Transverse colon (tissue), 4 donors: ENCODE data around the gene SPIN1. TPM values are rescaled to one million over a fixed set of nuclear protein-coding genes. Genes with fewer than 3 reads are reported as not detected.

ENCODE experiments used
- DNase-seq: peaks from one replicate; pipeline ENCODE4 v3.0.0-alpha.2; 2019
- H3K27ac ChIP-seq, 4 donors: fragments of 200-600 bp; sonication (generic); 2 replicates each; pipeline ENCODE4 v1.5.1; 2016 to 2018; ENCODE audit warnings: inconsistent platforms in 4 of 4
- H3K27me3 ChIP-seq: fragments of 200-600 bp; sonication (generic); 2 replicates; pipeline ENCODE4 v1.5.1; 2017; ENCODE audit warnings: inconsistent platforms
- H3K36me3 ChIP-seq, 4 donors: fragments of 200-600 bp; sonication (generic); 2 replicates each; pipeline ENCODE4 v1.5.1; 2017 to 2019; ENCODE audit warnings: inconsistent platforms in 4 of 4
- H3K4me1 ChIP-seq, 4 donors: fragments of 200-600 bp; sonication (generic); 2 replicates each; pipeline ENCODE4 v1.5.1; 2017 to 2020; ENCODE audit warnings: inconsistent platforms in 4 of 4
- H3K4me3 ChIP-seq, 4 donors: fragments of 200-600 bp; sonication (generic); 1 replicate in 1 of 4; 2 replicates in 3 of 4; pipeline versions ENCODE4 v1.5.1 to v1.6.1; 2017 to 2019; ENCODE audit warnings: inconsistent platforms in 4 of 4
- H3K9me3 ChIP-seq, 2 donors: fragments of 200-600 bp; sonication (generic); 2 replicates each; pipeline ENCODE4 v1.5.1; 2017 to 2019; ENCODE audit warnings: inconsistent platforms in 2 of 2
- EP300 ChIP-seq: sonication (generic); formaldehyde crosslinking; IDR thresholded peaks from one replicate; pipeline ENCODE4 v1.6.1; 2017; ENCODE audit warnings: antibody characterized with exemption, low read depth
- POLR2A ChIP-seq: fragments of 450-650 bp; IDR thresholded peaks from one replicate; pipeline ENCODE4 v1.6.1; 2016; ENCODE audit warnings: antibody characterized with exemption, mild to moderate bottlenecking, moderate library complexity
- POLR2AphosphoS5 ChIP-seq, 3 donors: sonication (generic); formaldehyde crosslinking; IDR thresholded peaks; one replicate each; pipeline ENCODE4 v1.6.1; 2016; ENCODE audit warnings: antibody characterized with exemption in 3 of 3
- WGBS, 2 donors: methylation state at CpG; one replicate each; pipeline ENCODE4 v1.1.5; 2018; ENCODE audit warnings: low coverage in 1 of 2; 5-methylcytosine and 5-hydroxymethylcytosine counted together
- in situ Hi-C, 4 donors: fragments of 200-750 bp; cut with MboI; loops; one replicate each; pipeline versions ENCODE4 v1.15.0 to v1.15.1; 2017; ENCODE audit warnings: low sequenced_read_pairs in 3 of 4, low pct_ligation_motif_present in 1 of 4, low pct_unique_long_range_greater_than_20kb in 1 of 4
- intact Hi-C: fragments of 100-400 bp; cut with DNase I; formaldehyde crosslinking; loops from one replicate; pipeline ENCODE4 v1.15.1; 2023; ENCODE audit warnings: low total_unique reads
- total RNA-seq, 4 donors: library from RNA; depleted of rRNA; stranded (reverse); fragments of >200 nt; gene quantifications; one replicate each; pipeline ENCODE4 v1.1.0, GENCODE V29; 2016
- TF ChIP-seq, protein P1 (sequence below), 5 experiments: fragments of 200-600 bp in 3 of 5; fragments of 450-650 bp in 2 of 5; sonication (generic) in 3 of 5; IDR thresholded peaks; 1 replicate in 2 of 5; 2 replicates in 3 of 5; pipeline ENCODE4 v1.5.1; 2016 to 2017; ENCODE audit warnings: antibody characterized with exemption in 5 of 5, inconsistent platforms in 3 of 5, mild to moderate bottlenecking in 2 of 5, moderate library complexity in 1 of 5

The SPIN1 gene
- total RNA-seq, 4 donors from 2014 or later: 33.7 to 72.4 (median 57.3) TPM

DNA sequence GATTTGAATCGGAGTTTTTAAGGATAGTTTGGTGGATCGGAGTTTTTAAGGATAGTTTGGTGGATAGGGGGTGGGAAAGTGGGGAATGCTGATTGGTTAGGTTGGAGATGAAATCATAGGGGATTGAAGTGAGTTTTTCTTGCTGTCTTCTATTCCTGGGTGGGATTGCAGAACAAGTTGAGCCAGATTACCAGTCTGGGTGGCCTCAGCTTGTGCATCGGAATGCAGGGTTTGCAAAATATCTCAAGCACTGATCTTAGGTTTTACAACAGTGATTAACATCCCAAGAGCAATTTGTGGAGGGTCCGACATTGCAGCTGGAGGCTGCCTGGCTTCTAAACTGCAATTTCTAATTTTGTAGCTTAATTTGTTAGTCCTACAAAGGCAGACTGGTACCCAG lies 123.7 kb downstream of the SPIN1 start:
- TF ChIP-seq POLR2AphosphoS5 (IDR thresholded peaks at IDR 0.05) (no peak), EP300 (no peak), POLR2A (no peak)
- TF ChIP-seq, protein P1, sequence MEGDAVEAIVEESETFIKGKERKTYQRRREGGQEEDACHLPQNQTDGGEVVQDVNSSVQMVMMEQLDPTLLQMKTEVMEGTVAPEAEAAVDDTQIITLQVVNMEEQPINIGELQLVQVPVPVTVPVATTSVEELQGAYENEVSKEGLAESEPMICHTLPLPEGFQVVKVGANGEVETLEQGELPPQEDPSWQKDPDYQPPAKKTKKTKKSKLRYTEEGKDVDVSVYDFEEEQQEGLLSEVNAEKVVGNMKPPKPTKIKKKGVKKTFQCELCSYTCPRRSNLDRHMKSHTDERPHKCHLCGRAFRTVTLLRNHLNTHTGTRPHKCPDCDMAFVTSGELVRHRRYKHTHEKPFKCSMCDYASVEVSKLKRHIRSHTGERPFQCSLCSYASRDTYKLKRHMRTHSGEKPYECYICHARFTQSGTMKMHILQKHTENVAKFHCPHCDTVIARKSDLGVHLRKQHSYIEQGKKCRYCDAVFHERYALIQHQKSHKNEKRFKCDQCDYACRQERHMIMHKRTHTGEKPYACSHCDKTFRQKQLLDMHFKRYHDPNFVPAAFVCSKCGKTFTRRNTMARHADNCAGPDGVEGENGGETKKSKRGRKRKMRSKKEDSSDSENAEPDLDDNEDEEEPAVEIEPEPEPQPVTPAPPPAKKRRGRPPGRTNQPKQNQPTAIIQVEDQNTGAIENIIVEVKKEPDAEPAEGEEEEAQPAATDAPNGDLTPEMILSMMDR (IDR thresholded peaks at IDR 0.05): no peak
- Histone ChIP-seq H3K27ac (no peak overlapping the region), H3K36me3 (no peaks in the 10 kb centered on the region), H3K27me3 (no peaks in the 10 kb centered on the region), H3K9me3 (no peaks in the 10 kb centered on the region), H3K4me1 (no peaks in the 10 kb centered on the region), H3K4me3 (no peak overlapping the region)
- 52 to 77% methylated on average over 3 to 4 of the region's 4 CpGs for WGBS, 2 donors
- in situ Hi-C loops (no loop called here), intact Hi-C loops (no loop called here)
- DNase-seq: no peak

DNA sequence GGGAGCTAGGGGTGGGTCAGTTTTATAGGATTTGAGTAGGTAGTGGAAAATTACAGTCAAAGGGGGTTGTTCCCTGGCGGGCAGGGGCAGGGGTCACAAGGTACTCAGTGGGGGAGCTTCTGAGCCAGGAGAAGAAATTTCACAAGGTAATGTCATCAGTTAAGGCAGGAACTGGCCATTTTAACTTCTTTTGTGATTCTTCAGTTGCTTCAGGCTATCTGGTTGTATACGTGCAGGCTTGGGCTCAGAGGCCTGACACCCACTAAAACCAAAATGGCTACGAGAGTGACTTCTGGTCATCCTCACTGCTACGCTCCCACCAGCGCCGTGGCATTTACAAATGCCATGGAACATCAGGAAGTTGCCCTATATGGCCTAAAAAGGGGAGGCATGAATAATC lies 126.0 kb downstream of the SPIN1 start:
- intact Hi-C loops (no loop called here), in situ Hi-C loops (no loop called here)
- H3K36me3 ChIP-seq: no peaks in the 10 kb centered on the region
- DNase-seq: no peak
- no peaks in the 10 kb centered on the region for H3K27me3 ChIP-seq
- no peaks in the 10 kb centered on the region for H3K4me1 ChIP-seq
- no peak overlapping the region for H3K27ac ChIP-seq
- TF ChIP-seq POLR2A: no peak
- no peak for TF ChIP-seq POLR2AphosphoS5 (IDR thresholded peaks at IDR 0.05)
- TF ChIP-seq, protein P1 (IDR thresholded peaks at IDR 0.05): no peak
- no peak for TF ChIP-seq EP300
- no peaks in the 10 kb centered on the region for H3K9me3 ChIP-seq
- 87 to 96% methylated on average over 5 to 6 of the region's 6 CpGs for WGBS, 2 donors
- H3K4me3 ChIP-seq: no peak overlapping the region

DNA sequence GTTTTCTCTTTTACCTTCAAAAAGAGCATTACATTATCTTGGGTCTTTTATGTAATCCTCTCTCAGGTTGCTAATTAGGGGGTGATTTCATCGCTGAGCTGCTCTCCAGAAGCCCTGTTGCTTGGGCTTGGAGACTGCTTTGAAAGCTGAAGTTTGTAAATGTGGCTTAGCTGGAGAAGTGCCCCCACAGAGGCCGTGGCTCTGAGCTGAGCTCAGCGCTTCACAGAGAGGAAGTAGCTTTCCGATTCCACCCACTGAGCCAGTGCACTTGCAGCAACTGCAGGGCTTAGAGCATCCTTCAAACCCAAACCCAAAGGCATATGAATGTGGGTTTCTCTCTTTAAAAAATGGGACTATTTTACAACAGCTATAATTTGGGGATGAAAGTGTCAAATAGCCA lies 133.1 kb downstream of the SPIN1 start:
- WGBS, 2 donors: 50 to 74% methylated on average over 1 to 4 of the region's 4 CpGs
- TF ChIP-seq POLR2AphosphoS5 (IDR thresholded peaks at IDR 0.05) (no peak), EP300 (no peak), POLR2A (no peak)
- TF ChIP-seq, protein P1 (IDR thresholded peaks at IDR 0.05): no peak
- H3K36me3 ChIP-seq: no peaks in the 10 kb centered on the region
- H3K4me3 ChIP-seq: no peak overlapping the region
- in situ Hi-C loops (no loop called here), intact Hi-C loops (no loop called here)
- H3K27ac ChIP-seq: no peak overlapping the region
- DNase-seq: no peak
- H3K4me1 ChIP-seq: no peaks in the 10 kb centered on the region
- H3K27me3 ChIP-seq: no peaks in the 10 kb centered on the region
- H3K9me3 ChIP-seq: no peaks in the 10 kb centered on the region

DNA sequence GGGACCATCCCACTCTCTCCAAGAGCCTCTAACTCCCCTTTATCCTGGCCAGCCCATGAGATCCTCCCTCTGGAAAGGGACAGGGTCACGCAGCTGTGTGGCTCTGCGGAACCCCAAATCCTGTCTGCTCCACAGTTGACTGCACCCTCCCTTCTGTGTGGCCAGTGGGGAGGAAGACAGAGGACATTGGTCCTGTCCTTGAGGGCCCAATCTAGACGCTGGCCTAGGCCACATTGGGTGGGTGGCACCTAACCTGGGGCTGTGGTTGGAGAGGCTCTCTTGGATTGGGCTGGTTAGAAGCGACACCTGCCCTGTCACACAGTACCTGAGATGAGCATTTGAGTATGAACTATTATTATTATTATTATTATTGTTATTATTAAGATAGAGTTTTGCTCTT lies 134.1 kb downstream of the SPIN1 start:
- WGBS, 2 donors: 90 to 100% methylated on average over 2 to 4 of the region's 4 CpGs
- no peak for DNase-seq
- Histone ChIP-seq H3K36me3 (no peaks in the 10 kb centered on the region), H3K27ac (no peak overlapping the region), H3K4me1 (no peaks in the 10 kb centered on the region), H3K27me3 (no peaks in the 10 kb centered on the region), H3K9me3 (no peaks in the 10 kb centered on the region), H3K4me3 (no peak overlapping the region)
- in situ Hi-C loops (no loop called here), intact Hi-C loops (no loop called here)
- TF ChIP-seq, protein P1 (IDR thresholded peaks at IDR 0.05): no peak
- TF ChIP-seq POLR2A: no peak
- TF ChIP-seq POLR2AphosphoS5 (IDR thresholded peaks at IDR 0.05): no peak
- no peak for TF ChIP-seq EP300
